ENCODE results near the gene SETD1A.
"Not testable (repeated sequence)": the region's sequence is repeated elsewhere in the genome, so short reads cannot be mapped to it uniquely, and the experiment has no call there.

SETD1A gene

DNA sequence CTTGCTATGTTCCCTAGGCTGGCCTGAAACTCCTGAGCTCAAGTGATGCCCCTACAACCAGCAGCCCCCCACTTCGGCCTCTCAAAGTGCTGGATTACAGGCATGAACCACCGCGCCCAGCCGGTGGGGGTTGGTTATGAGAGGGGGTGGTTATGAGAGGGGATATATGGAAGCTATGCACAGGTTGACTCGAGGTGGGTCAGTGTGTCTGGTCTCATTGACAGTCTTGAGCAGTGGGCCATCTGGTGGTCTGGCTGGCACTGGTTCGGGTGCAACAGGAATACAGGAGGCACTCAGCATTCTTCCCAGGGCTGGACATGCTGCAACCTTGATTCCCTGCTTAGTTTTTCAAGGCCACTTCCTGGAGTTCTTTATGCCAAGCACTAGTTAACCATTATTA lies 58.5 kb downstream of the SETD1A start:
- H3K4me3 ChIP-seq (ENCODE audit: low read depth, low read length) = no peak overlapping the region
- TF ChIP-seq CTCF (IDR thresholded peaks at IDR 0.05; ENCODE audit: low read depth, low read length) = no peak

GRCh38 chr16:31017756-31018155 lies 60.2 kb downstream of the SETD1A start:
- H3K4me3 ChIP-seq (ENCODE audit: low read depth, low read length) = not testable (repeated sequence)

DNA sequence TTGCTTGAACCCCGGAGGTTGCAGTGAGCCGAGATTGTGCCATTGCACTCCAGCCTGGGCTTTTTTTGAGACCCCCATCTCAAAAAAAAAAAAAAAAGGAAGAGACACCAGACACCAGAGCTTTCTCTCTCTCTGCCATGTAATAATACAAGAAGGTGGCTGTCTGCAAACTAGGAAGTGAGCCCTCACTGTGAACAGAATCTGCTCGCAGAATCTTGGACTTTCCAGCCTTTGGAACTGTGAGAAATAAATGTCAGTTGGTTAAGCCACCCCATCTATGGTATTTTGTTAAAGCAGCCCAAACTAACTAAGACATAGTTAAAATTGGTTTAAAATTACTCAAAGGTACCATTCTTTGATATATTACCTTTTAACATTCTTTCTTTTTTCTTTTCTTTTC lies 63.0 kb downstream of the SETD1A start:
- no peak overlapping the region for H3K4me3 ChIP-seq (ENCODE audit: low read depth, low read length)
- TF ChIP-seq CTCF (IDR thresholded peaks at IDR 0.05; ENCODE audit: low read depth, low read length) = no peak

DNA sequence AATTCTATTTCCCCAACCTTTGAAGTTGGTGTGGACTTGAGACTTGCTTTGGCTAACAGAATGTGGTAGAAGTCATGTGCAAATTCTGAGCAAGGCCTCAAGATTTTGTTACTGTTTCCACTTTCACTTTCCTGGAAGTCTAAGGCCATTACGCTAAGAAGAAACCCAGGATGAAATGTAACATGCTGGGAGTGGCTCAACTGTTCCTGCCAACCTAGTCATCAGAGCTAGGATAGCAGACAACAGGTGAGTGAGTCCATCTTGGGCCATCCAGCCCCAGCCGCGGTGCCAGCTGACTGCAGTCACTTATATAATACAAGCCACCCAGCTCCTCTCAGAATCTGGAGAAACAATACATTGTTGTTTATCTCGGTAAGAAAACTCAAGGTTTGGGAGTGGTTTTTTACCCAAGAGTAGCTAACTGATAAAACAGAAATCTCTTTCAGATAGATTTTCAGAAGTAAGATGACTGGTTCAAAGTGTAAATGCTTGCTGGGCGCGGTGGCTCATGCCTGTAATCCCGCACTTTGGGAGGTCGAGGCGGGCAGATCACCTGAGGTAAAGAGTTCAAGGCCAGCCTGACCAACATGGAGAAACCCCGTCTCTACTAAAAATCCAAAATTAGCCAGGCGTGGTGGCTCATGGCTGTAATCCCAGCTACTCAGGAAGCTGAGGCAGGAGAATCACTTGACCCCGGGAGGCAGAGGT lies 65.1 kb downstream of the SETD1A start:
- TF ChIP-seq CTCF (IDR thresholded peaks at IDR 0.05; ENCODE audit: low read depth, low read length) = no peak
- H3K4me3 ChIP-seq (ENCODE audit: low read depth, low read length) = no peak overlapping the region

GRCh38 chr16:31023252-31023602 lies 65.7 kb downstream of the SETD1A start:
- H3K4me3 ChIP-seq (ENCODE audit: low read depth, low read length) = no peak overlapping the region
- no peak for TF ChIP-seq CTCF (IDR thresholded peaks at IDR 0.05; ENCODE audit: low read depth, low read length)

DNA sequence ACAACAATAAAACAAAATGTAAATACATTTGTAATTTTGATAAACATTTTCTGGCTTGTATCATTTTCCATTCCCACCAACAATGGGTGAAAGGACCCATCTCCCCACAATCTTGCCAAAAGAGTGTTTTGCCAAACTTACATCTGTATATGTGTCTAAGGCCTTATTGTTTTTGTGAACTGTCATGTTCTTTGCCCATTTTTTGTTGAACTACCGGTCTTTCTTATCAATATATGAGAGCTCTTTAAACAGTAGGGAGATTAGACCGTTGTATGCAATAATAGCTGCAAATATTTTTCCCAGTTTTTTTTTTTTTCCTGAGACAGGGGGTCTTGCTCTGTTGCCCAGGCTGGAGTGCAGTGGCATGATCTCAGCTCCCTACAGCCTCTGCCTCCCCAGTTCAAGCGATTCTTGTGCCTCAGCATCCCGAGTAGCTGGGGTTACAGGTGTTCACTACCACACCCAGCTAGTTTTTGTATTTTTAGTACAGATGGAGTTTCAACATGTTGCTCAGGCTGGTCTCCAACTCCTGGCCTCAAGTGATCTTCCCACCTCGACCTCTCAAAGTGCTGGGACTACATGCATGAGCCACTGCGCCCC lies 66.2 kb downstream of the SETD1A start:
- no peak for TF ChIP-seq CTCF (IDR thresholded peaks at IDR 0.05; ENCODE audit: low read depth, low read length)
- H3K4me3 ChIP-seq (ENCODE audit: low read depth, low read length) = no peak overlapping the region

- H3K4me3 ChIP-seq (ENCODE audit: low read depth, low read length) = no peak overlapping the region
- TF ChIP-seq CTCF (IDR thresholded peaks at IDR 0.05; ENCODE audit: low read depth, low read length) = no peak
Measured at GRCh38 chr16:31025339-31025738, 67.8 kb downstream of the SETD1A start.

DNA sequence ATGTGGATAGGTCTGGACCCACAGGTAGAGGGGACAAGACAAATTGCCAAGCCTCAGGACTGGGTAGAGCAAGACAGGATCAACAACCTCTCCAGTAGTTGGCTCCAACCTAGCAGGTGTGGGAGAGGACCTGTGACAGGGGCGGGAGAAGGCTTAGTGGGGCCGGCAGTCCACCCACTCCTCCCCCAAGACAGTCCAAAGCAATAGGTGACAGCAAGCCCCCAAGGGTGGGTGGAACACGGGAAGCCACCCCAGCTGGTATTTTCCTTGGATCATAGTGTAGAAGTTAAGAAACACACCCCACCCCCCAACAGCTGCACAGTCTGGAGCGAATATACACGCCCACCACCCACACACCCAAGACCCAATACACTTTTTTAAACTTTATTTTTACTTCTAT lies 71.7 kb downstream of the SETD1A start:
- no peak overlapping the region for H3K4me3 ChIP-seq (ENCODE audit: low read depth, low read length)
- no peak for TF ChIP-seq CTCF (IDR thresholded peaks at IDR 0.05; ENCODE audit: low read depth, low read length)

Measured in WI38 (cell line).